GM23248 (cell line): ENCODE measurements around the gene CD300LF.
A peak's percentile ranks its signal among the peaks of the same experiment; 100 is the strongest.

ENCODE experiments used
- EZH2 ChIP-seq: fragments of 200-600 bp; sonication (generic); IDR thresholded peaks from 2 replicates; pipeline ENCODE4 v1.6.1; 2018; ENCODE audit warnings: antibody characterized with exemption, mild to moderate bottlenecking; ENCODE audit not compliant: insufficient read depth, poor library complexity, severe bottlenecking
- EZH2phosphoT487 ChIP-seq: fragments of 200-600 bp; sonication (generic); IDR thresholded peaks from 2 replicates; pipeline ENCODE4 v1.6.1; 2018; ENCODE audit warnings: antibody characterized with exemption, moderate library complexity, mild to moderate bottlenecking, low read depth; ENCODE audit not compliant: insufficient read depth

DNA sequence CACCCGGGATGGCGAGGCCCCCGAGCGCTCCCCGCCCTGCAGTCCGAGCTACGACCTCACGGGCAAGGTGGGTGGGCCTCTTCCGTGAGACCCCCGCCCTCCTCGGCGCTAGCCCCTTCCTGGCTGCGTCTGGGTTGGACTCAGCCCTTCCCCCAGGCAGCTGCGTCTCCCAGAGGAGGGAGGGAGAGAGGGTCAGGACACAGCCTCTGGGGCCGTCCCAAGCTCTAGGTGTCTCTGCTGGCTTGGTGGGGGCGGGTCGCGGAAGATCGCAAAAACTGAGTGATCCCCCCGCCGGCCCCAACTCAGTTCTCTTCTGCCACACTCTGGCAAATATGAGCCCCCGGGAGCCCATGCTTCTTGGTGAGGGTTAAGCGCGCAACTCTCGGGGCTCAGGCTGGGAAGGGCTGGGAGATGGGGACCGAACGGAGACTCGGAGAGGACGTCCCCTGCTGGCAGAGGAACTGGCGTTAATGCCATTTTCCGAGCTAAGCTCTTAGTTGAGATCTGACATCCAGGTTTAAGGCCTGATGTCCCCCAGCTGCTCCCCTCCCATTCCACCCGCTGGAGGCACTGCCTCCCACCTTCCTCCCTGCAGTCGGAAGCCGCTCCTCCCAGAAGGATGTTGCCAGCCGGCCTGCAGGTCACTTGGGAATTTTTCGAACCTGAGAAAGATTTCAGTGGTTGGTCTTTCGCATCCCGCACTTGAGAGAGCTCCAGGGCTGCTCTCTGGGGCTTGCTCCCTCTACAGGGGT is 24.8 kb upstream of the CD300LF start:
- TF ChIP-seq EZH2phosphoT487 (0 out of 2 replicates have a peak, but pooled peaks have one; percentile 39), EZH2 (peak; percentile 53)
